Measurements from ENCODE around the gene PPP1R16B.

DNA sequence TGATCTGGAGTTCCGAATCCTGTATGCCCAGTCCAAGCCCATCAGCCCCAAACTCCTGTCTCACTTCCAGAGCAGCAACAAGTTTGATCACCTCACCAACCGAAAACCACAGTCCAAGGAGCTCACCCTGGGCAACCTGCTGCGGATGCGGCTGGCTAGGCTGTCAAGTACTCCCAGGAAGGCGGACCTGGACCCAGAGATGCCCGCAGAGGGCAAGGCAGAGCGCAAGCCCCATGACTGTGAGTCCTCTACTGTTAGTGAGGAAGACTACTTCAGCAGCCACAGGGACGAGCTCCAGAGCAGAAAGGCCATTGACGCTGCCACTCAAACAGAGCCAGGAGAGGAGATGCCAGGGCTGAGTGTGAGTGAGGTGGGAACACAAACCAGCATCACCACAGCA is 146.1 kb downstream of the PPP1R16B start:
- TF ChIP-seq CTCF (IDR thresholded peaks at IDR 0.05; ENCODE audit: poor library complexity) (no peak), EZH2phosphoT487 (IDR thresholded peaks at IDR 0.05; ENCODE audit: low read depth, severe bottlenecking, unreplicated experiment) (no peak), EZH2 (IDR thresholded peaks at IDR 0.05; ENCODE audit: borderline replicate concordance) (no peak)
